RWPE2 (cell line): ENCODE results near the gene APPBP2.

Experiments
- ATAC-seq: fragments of 200-7000 bp; cut with Tn5 transposase; 3 replicates; pipeline ENCODE4 v1.9.1; 2021; ENCODE audit warnings: low read depth
- DNase-seq: peaks from one replicate; pipeline ENCODE4 v3.0.0-alpha.2; 2020; ENCODE audit warnings: low spot score
- H3K27ac ChIP-seq: fragments of 450-650 bp; 2 replicates; pipeline ENCODE4 v1.5.1; 2017; ENCODE audit warnings: mild to moderate bottlenecking; ENCODE audit not compliant: poor library complexity, severe bottlenecking
- H3K27me3 ChIP-seq: fragments of 250-450 bp; sonication (Bioruptor Pico); 2 replicates; pipeline ENCODE4 v1.5.1; 2021; ENCODE audit warnings: mild to moderate bottlenecking, moderate library complexity; ENCODE audit not compliant: insufficient read depth, poor library complexity, severe bottlenecking
- H3K36me3 ChIP-seq: fragments of 250-450 bp; sonication (Bioruptor Pico); 2 replicates; pipeline ENCODE4 v1.5.1; 2020; ENCODE audit warnings: low read depth, mild to moderate bottlenecking, moderate library complexity
- H3K4me1 ChIP-seq: fragments of 250-450 bp; sonication (Bioruptor Pico); 2 replicates; pipeline ENCODE4 v1.5.1; 2021; ENCODE audit warnings: mild to moderate bottlenecking, moderate library complexity; ENCODE audit not compliant: insufficient read depth, poor library complexity, severe bottlenecking
- H3K4me3 ChIP-seq: fragments of 250-450 bp; sonication (Bioruptor Pico); 2 replicates; pipeline ENCODE4 v1.5.1; 2021; ENCODE audit warnings: mild to moderate bottlenecking, moderate library complexity; ENCODE audit not compliant: severe bottlenecking
- H3K9me3 ChIP-seq: fragments of 250-450 bp; sonication (Bioruptor Pico); 2 replicates; pipeline ENCODE4 v1.5.1; 2021; ENCODE audit warnings: mild to moderate bottlenecking, moderate library complexity; ENCODE audit not compliant: severe bottlenecking
- CTCF ChIP-seq: fragments of 450-650 bp; IDR thresholded peaks from one replicate; pipeline ENCODE4 v1.5.1; 2017; ENCODE audit warnings: mild to moderate bottlenecking, moderate library complexity; ENCODE audit not compliant: poor library complexity, severe bottlenecking

The APPBP2 gene

DNA sequence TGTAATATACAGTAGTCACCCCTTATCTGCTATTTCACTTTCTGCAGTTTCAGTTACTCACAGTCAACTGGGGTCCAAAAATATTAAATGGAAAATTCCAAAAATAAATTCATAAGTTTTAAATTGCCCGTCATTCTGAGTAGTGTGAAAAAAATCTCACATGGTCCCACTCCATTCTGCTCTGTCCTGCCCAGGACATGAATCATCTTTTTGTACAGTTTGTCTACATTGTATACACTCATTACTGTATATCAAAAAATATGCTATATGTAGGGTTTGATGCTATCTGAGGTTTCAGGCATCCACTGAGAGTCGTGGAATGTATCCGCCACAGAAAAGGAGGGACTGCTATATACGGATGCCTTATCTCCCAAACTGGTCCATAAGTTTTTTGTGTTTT lies 16.0 kb upstream of the APPBP2 start:
- H3K4me3 ChIP-seq = no peak overlapping the region
- H3K27ac ChIP-seq = no peak overlapping the region
- no peaks in the 10 kb centered on the region for H3K36me3 ChIP-seq
- DNase-seq (no peak), ATAC-seq (peak; percentile 57; the same call in 2 of the 3 replicates)
- no peak for TF ChIP-seq CTCF
- H3K27me3 ChIP-seq = no peaks in the 10 kb centered on the region
- H3K9me3 ChIP-seq = no peaks in the 10 kb centered on the region
- H3K4me1 ChIP-seq = no peaks in the 10 kb centered on the region

DNA sequence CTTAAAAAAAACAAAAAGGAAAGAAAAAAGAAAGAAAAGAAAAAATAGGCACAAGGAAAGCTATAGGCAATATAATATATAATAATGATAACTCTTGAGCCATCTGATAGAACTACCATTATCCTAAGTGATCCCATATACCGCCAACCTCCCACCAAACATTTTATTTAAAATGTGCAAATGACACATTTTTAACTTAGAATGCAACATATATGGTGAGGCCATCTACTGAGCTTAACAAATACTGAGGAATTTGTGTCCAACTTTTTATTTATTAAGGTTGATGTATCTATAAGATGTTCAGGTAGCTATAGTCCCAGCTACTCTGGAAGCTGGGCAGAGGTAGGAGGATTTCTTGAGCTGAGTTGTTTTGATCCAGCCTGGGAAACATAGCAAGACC lies 14.4 kb upstream of the APPBP2 start:
- H3K36me3 ChIP-seq = no peaks in the 10 kb centered on the region
- ATAC-seq (no peak), DNase-seq (no peak)
- H3K4me1 ChIP-seq = no peaks in the 10 kb centered on the region
- no peak overlapping the region for H3K4me3 ChIP-seq
- TF ChIP-seq CTCF = no peak
- no peak overlapping the region for H3K27ac ChIP-seq
- H3K27me3 ChIP-seq = no peaks in the 10 kb centered on the region
- no peaks in the 10 kb centered on the region for H3K9me3 ChIP-seq

- Histone ChIP-seq H3K4me1 (no peaks in the 10 kb centered on the region), H3K36me3 (no peaks in the 10 kb centered on the region), H3K9me3 (no peaks in the 10 kb centered on the region), H3K27ac (no peak overlapping the region), H3K4me3 (no peak overlapping the region), H3K27me3 (no peaks in the 10 kb centered on the region)
- TF ChIP-seq CTCF = no peak
- DNase-seq (no peak), ATAC-seq (no peak)
Measured at GRCh38 chr17:60539807-60540206, 13.8 kb upstream of the APPBP2 start.

DNA sequence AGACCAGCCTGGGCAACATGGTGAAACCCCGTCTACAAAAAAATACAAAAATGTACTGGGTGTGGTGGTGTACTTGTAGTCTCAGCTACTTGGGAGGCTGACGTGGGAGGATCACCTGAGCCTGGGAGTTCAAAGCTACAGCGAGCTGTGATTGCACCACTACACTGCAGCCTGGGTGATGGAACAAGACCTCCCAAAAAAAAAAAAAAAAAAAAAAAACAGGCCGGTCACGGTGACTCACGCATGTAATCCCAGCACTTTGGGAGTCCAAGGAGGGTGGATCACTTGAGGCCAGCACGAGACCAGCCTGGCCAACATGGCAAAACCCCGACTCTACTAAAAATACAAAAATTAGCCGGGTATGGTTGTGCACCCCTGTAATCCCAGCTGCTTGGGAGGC lies 12.7 kb upstream of the APPBP2 start:
- H3K27ac ChIP-seq = no peak overlapping the region
- no peaks in the 10 kb centered on the region for H3K4me1 ChIP-seq
- TF ChIP-seq CTCF = no peak
- DNase-seq (no peak), ATAC-seq (no peak)
- H3K36me3 ChIP-seq = no peaks in the 10 kb centered on the region
- H3K27me3 ChIP-seq = no peaks in the 10 kb centered on the region
- no peaks in the 10 kb centered on the region for H3K9me3 ChIP-seq
- H3K4me3 ChIP-seq = no peak overlapping the region

DNA sequence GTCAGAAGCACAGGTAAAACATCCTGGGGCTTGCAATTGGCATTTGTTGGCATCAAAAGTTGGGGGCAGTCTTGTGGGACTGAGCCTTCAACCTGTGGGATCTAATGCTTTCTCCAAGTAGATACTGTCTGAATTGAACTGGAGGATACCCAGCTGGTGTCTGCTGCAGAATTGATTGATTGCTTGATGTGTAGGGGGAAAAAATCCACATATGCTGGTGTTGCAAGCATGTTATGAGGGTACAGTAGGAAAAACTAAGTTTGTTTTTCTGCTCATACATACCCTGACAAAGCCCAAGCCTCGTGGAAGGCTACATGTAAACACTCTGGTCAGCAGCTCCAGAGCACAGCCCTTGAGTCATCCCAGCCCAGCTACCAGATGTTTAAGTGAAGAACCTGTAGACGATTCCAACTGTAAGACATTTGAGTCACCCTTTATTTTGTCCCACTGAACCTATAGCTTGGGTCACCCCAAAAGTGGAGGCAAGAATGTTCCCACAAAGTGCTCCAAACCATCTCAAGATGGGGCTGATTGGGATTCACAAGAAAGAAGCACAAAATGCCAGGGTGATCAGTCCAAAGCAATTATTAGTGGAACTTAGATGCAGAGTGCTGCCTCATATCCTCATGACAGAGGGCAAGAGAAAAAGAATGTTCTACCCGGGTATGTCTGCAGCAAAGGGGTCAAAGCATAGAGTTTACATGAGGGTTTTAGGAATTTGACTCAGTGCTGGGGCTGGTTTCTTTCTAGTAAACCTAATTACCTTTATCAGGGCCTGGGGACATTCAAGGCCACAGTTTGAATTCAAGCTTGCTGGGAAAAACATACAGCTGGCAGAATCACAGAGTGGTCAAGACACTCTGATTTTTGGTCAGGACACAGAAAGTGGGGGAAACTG lies 9.6 kb upstream of the APPBP2 start:
- Histone ChIP-seq H3K36me3 (no peaks in the 10 kb centered on the region), H3K4me1 (no peaks in the 10 kb centered on the region), H3K27ac (no peak overlapping the region), H3K4me3 (no peak overlapping the region), H3K9me3 (no peaks in the 10 kb centered on the region), H3K27me3 (no peaks in the 10 kb centered on the region)
- ATAC-seq (0 out of 3 replicates have a peak, but pooled peaks have one; percentile 29), DNase-seq (no peak)
- TF ChIP-seq CTCF = no peak
